HG02623 (cell line): ENCODE data around the gene SEMA4C.
"Not testable (repeated sequence)": the region's sequence is repeated elsewhere in the genome, so short reads cannot be mapped to it uniquely, and the experiment has no call there.

Experiments used
- ATAC-seq: cut with Tn5 transposase; IDR thresholded peaks from one replicate; pipeline ENCODE4 v1.9.1; 2021; ENCODE audit warnings: moderate library complexity; ENCODE audit not compliant: unreplicated experiment

The SEMA4C gene

GRCh38 chr2:96866986-96867755 lies 2.7 kb downstream of the SEMA4C start:
- no peak for ATAC-seq

DNA sequence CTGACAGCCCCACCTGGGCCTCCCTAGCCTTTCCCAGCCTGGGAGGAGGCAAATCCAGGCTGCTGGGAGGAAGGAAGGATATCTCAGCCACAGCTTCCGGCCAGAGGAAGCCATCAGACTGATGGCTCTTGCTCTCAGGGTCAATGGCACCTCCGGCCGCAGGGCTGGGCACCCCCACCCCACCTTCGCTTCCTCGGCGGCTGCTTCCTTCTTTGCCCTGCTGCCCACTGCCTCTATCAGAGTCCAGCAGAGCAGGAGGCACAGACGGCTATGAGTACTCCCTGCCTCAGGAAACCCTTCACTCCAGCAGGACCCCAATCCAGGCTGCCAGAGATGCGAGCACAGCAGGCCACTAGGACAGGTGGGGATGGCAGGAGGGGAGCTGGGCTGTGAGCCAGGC lies 3.3 kb downstream of the SEMA4C start:
- no peak for ATAC-seq

DNA sequence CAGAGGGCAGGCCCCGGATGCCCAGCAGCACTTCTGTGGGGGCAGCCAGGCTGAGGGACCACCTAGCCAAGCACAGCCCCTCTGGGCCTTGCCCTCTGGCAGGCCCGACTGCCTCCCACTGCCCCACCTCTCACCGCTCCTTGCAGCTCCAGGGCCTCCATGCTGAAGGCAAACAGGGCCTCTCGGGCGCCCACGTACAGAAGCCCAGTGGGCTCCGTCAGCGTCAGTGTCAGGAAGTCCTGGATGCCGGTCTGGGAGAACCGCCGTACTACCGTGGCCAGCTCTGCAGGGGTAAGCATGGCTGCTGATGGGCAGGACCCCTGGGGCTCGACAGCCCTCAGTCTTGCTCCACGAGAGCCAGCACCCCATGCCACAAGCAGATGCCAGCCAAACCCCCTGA lies 3.7 kb downstream of the SEMA4C start:
- no peak for ATAC-seq

GRCh38 chr2:96865654-96866053 lies 4.2 kb downstream of the SEMA4C start:
- ATAC-seq, result no peak

DNA sequence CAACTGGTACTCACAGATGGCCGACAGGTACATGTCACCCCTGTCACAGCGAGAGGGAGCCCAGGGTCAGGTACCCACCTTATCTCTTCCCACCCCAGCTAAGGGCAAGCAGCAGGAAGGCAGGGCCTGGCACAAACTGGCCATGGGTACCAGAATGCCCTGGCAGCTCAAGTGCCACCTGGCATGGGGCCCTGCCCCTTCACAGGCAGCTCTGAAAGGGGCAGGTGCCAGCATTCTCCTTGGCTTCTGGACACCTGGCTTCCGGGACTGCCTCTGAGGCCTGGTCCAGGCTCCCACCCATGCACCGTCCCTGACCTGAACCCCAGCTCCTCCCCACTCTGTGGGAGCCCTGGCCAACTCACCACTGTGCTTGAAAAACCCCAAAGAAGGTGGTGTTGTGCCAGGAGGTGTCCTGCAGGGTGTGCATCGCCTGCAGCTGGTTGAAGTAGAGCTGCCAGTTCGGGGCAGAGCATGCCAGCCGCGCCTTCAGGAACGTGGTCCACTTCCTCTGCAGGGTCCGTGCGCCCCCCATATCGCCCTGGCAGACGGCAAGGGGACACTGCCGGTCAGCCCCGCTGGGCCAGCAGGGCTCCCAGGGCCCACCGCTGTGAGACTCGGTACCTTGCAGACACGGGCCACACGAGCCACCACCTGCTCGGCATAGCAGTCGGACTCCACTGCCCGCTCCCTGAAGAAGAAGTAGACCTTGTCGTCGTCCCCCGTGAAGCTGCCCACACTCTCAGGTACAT lies 5.4 kb downstream of the SEMA4C start:
- ATAC-seq, result no peak

DNA sequence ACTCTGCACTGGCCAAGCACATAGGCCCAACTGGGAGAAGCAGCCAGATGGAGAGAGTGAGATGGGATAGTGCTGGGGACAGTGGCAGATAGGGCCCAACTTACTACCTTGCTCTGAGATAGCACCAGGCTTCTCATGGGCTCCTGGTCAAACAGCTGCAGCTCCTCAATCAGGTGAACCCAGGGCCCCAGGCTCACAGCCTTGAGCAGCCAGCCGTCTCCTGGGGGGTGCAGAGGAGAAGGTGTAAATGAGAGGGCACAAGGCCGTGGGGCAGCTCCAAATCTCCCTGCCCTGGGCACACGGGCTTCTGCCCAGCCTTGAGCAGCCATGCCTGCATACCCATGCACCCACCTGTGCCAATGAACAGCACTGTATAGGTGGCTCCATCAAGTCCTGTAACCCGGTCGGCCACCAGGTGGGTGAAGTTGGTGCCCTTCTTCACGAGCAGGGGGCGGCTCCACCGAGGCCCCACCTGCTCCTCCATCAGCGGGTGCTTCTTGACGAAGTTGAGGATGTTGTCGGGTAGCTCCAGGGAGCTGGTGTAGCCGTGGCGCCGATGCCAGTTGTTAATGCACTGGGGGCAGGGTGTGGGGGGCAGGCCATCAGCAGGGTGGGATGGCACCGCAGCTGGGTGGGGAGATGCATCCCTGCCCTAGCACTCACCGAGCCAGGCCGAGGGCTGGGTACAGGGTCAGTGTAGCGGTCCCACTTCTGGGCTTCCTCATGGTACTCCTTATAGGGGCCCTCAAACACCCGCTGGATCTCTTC lies 6.1 kb downstream of the SEMA4C start:
- no peak for ATAC-seq

GRCh38 chr2:96863056-96863455 lies 6.8 kb downstream of the SEMA4C start:
- not testable (repeated sequence) for ATAC-seq

GRCh38 chr2:96861074-96861473 lies 8.8 kb downstream of the SEMA4C start:
- ATAC-seq, result no peak

- ATAC-seq, result no peak
Observed at GRCh38 chr2:96860065-96861029, 9.5 kb downstream of the SEMA4C start.

DNA sequence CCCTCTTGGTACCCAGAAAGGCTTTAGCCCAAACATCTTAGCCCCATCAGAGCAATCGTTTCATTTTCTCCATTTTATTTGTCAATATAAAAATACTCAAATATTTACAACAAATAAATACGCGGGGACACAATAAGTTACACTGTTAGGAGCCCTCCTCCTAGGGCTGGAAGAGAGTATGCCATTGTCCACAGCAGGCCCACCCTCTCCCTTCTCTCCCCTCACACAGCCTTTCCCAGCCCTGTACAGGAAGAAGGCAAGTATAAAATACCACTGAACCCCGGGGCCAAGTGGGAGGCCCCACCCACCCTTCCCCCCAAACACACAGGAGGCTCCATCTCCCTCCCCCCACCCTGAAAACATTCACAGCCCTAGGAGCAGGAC lies 10.2 kb downstream of the SEMA4C start:
- no peak for ATAC-seq

DNA sequence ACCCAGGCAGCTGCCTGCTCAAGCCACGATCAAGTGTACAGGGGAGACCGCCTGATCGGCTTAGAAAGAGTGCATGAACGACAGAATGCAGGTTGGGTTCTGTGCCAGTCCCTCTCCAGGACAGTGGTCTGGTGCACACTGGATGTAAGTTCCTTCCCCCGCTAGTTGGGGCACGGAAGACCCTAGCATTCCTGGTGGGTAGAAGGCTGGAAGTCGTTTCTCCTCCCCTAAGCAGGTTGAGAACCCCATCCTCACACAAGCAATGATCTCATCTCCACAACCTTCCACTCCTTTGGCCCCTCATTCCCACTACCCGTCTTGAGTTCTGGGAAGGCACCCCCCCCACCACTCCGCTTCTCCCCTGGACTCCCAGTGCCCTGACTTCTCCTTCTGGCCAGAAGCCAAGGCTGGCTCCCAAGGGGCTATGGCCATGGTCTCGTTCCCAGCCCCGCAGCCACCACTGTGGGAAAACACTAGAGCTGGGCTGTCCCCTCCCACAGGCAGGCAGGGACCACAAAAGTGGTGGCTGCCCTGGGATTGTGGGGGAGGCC lies 10.7 kb downstream of the SEMA4C start:
- ATAC-seq, result no peak

DNA sequence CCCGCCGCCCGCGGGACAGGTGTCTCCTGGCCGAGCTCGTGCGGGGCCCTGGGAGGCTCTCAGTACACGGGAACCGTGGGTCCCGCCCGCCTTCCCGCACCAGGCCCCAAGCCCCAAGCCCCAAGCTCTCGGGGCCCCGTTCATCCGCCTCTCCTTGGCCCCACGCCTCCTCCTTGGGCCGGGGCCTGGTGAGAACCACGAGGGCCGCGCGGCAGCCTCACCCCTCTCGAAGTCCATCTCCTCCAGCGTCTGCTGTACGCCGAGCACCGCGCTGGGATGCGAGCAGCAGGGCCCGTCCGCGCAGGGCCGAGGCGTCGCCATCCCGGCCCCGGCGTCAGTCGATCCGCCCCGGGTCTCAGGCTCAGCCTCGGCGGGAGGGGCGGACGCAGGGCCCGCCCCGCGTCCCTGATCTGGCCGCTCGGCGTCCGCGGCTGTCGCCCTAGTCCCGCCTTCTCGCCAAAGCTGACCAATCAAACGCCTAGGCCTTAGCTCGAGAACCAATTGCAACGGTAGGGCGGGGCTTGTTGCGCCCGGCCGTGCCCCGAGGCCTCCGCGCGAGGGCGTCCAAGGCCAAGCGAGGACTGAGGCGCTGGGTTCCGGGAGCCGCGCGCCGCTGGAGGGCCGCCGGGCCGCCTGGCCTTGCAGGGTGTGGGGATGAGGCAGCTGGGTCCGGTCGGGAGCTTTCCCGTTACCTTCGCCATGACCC lies 12.1 kb downstream of the SEMA4C start, which contains the start of gene ANKRD39:
Gene ANKRD39 (minus strand): TSS at position 350 of the 706 bp plus-strand sequence. CDS start 29 bp downstream, at position 321.
- ATAC-seq, result peak; percentile 91

DNA sequence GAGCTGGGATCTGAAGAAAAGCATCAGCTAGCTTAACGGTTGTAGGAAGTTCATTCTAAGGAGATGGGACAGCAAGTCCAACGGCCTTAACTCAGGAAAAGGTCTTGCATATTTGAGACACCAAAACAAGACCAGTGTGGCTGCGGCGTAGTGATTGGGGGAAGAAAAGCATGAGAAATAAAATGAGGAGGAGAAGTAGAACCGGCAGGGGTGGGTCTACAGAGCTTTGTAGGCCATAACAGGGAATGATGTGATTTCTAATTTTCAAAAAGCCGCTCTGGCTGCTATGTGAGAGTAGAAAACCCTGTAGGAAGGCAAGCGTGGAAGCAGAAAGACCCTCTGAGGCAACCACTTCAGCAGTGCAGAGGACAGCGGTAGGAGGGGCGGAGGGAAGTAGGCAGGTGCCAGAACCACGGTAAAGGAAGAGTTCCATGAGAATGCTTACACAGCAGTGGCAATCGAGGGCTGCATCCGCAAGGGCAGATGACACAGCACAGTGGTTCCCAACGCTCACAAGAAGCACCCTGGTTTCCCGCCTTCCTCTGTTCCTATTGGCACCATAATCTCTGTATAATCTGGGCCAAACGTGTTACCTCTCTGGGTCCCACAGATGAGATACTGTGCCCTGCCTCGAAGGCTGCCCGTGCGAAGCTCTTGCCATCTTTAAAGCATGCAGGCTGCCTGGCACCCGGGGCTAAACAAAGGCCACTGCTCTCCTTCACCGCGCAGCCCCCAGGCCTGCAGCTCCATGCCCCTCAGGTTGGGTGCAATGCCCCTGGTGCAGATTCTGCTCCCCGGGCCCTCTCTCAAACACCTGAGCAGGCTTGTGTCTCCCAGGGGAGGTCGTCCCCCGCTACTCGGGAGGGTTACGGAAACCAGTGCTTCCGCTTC lies 12.9 kb downstream of the SEMA4C start:
- ATAC-seq, result no peak

DNA sequence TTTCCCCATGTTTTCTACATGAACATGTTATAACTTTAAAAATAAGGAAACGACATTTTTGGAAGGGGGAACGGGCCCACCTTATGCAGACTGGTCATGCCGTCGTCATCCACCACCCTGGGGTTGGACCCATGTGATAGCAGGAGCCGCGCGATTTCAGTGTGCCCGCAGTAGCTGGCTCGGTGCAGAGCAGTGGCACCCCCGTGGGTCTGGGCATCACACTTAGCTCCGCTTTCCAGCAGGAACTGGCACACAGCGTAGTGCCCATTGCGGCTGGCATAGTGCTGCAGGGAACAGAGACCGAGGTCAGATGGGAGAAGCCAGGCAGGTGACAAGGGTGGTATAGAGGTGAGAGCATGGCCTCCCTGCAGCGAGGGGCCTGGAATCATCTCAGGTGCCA lies 16.6 kb downstream of the SEMA4C start:
- no peak for ATAC-seq

DNA sequence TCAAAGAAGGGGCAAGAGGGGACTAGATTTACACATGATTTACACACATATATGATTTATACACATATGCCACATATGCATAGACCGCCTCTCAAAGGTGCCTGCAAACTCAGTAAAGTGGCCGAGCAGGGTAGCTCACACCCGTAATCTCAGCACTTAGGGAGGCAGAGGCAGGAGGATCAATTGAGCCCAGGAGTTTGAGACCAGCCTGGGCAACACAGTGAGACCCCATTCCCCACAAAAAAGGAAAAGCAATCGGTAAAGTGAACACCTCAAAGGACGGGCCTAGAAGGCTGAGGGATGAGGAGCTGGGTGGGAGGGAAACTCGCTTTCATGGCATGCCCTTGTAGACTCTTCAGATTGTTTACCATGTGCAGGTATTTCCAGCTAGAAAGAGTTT lies 17.2 kb downstream of the SEMA4C start:
- no peak for ATAC-seq

- ATAC-seq, result no peak
Observed at GRCh38 chr2:96848264-96848663, 21.6 kb downstream of the SEMA4C start.

GRCh38 chr2:96847586-96847985 lies 22.3 kb downstream of the SEMA4C start:
- ATAC-seq, result no peak

GRCh38 chr2:96846825-96847224 lies 23.1 kb downstream of the SEMA4C start:
- no peak for ATAC-seq
